ENCODE results near the gene BCS1L. TPM values are rescaled to one million over a fixed set of nuclear protein-coding genes. Genes with fewer than 3 reads are reported as not detected.
"Not testable (repeated sequence)": the region's sequence is repeated elsewhere in the genome, so short reads cannot be mapped to it uniquely, and the experiment has no call there.

Gene BCS1L
- polyA plus RNA-seq, 1 donor = 32.9 TPM

GRCh38 chr2:218659988-218660358, 490 bp downstream of the BCS1L start:
- no peak for DNase-seq (ENCODE audit: low read depth)

- no peak for DNase-seq (ENCODE audit: low read depth)
Observed at GRCh38 chr2:218662377-218662776, 2.9 kb downstream of the BCS1L start.

- no peak for DNase-seq (ENCODE audit: low read depth)
Observed at GRCh38 chr2:218662827-218663226, 3.3 kb downstream of the BCS1L start.

- DNase-seq (ENCODE audit: low read depth) = no peak
Observed at GRCh38 chr2:218663901-218664300, 4.4 kb downstream of the BCS1L start.

GRCh38 chr2:218664653-218665052, 5.2 kb downstream of the BCS1L start:
- no peak for DNase-seq (ENCODE audit: low read depth)

GRCh38 chr2:218671097-218671653, 11.7 kb downstream of the BCS1L start:
- DNase-seq (ENCODE audit: low read depth) = no peak

GRCh38 chr2:218671654-218672566, 12.4 kb downstream of the BCS1L start, which contains the start of the genes RNF25 and STK36:
Gene RNF25, minus strand, starts transcription at chr2:218672002. Its CDS starts 32 bp downstream, at chr2:218671970.
Gene STK36, plus strand, starts transcription at chr2:218672086. Its CDS starts 744 bp downstream, at chr2:218672830.
- DNase-seq (ENCODE audit: low read depth) = peak; percentile 63

GRCh38 chr2:218679119-218679518, 19.6 kb downstream of the BCS1L start:
- no peak for DNase-seq (ENCODE audit: low read depth)

GRCh38 chr2:218680061-218680460, 20.6 kb downstream of the BCS1L start:
- DNase-seq (ENCODE audit: low read depth) = no peak

GRCh38 chr2:218687400-218688060, 28.0 kb downstream of the BCS1L start:
- DNase-seq (ENCODE audit: low read depth) = not testable (repeated sequence)

GRCh38 chr2:218691234-218691633, 31.8 kb downstream of the BCS1L start:
- DNase-seq (ENCODE audit: low read depth) = no peak

GRCh38 chr2:218694405-218695145, 35.1 kb downstream of the BCS1L start:
- DNase-seq (ENCODE audit: low read depth) = no peak

- no peak for DNase-seq (ENCODE audit: low read depth)
Observed at GRCh38 chr2:218698885-218699284, 39.4 kb downstream of the BCS1L start.

GRCh38 chr2:218701806-218702205, 42.3 kb downstream of the BCS1L start:
- no peak for DNase-seq (ENCODE audit: low read depth)

- DNase-seq (ENCODE audit: low read depth) = no peak
Observed at GRCh38 chr2:218703341-218703740, 43.9 kb downstream of the BCS1L start.

- no peak for DNase-seq (ENCODE audit: low read depth)
Observed at GRCh38 chr2:218708086-218708485, 48.6 kb downstream of the BCS1L start.

GRCh38 chr2:218709908-218710307, 50.4 kb downstream of the BCS1L start:
- no peak for DNase-seq (ENCODE audit: low read depth)

GRCh38 chr2:218710334-218710686, 50.8 kb downstream of the BCS1L start:
- DNase-seq (ENCODE audit: low read depth) = no peak

GRCh38 chr2:218710687-218711549, 51.4 kb downstream of the BCS1L start, which contains the start of gene TTLL4:
Gene TTLL4, plus strand, starts transcription at chr2:218710835. Its CDS starts 26,842 bp downstream, at chr2:218737677.
- DNase-seq (ENCODE audit: low read depth) = peak; percentile 85

GRCh38 chr2:218711550-218711929, 52.1 kb downstream of the BCS1L start:
- DNase-seq (ENCODE audit: low read depth) = no peak
